Liver (tissue), 3 donors: Measurements from ENCODE around the gene GRK5.

Experiments
- ATF3 ChIP-seq: IDR thresholded peaks from 2 replicates; pipeline ENCODE4 v1.6.1; 2016; ENCODE audit warnings: antibody characterized with exemption
- CTCF ChIP-seq: fragments of 150-350 bp; IDR thresholded peaks from 2 replicates; pipeline ENCODE4 v1.5.1; 2017; ENCODE audit warnings: improper control_type of control experiment, low read depth, low read length; ENCODE audit not compliant: missing input control
- EGR1 ChIP-seq, 2 donors: IDR thresholded peaks; 2 replicates each; pipeline ENCODE4 v1.6.1; 2016 to 2018; ENCODE audit warnings: antibody characterized with exemption in 2 of 2, low read depth in 2 of 2
- FOXA1 ChIP-seq: IDR thresholded peaks from 2 replicates; pipeline ENCODE4 v1.6.1; 2016; ENCODE audit warnings: antibody characterized with exemption
- GABPA ChIP-seq, 2 donors: IDR thresholded peaks in 1 of 2; conservative IDR thresholded peaks in 1 of 2; 2 replicates each; pipeline ENCODE4 v1.6.1; 2016; ENCODE audit warnings: antibody characterized with exemption in 2 of 2, mild to moderate bottlenecking in 1 of 2, moderate library complexity in 1 of 2
- JUND ChIP-seq, 2 donors: IDR thresholded peaks; 2 replicates each; pipeline ENCODE4 v1.6.1; 2016; ENCODE audit warnings: antibody characterized with exemption in 2 of 2
- MAX ChIP-seq: IDR thresholded peaks from 2 replicates; pipeline ENCODE4 v1.6.1; 2016; ENCODE audit warnings: antibody characterized with exemption
- RAD21 ChIP-seq, 2 donors: IDR thresholded peaks; 2 replicates each; pipeline ENCODE4 v1.6.1; 2016; ENCODE audit warnings: antibody characterized with exemption in 2 of 2, mild to moderate bottlenecking in 2 of 2
- REST ChIP-seq: IDR thresholded peaks from 2 replicates; pipeline ENCODE4 v1.6.1; 2016; ENCODE audit warnings: antibody characterized with exemption, mild to moderate bottlenecking
- RXRA ChIP-seq, 2 donors: IDR thresholded peaks; 2 replicates each; pipeline ENCODE4 v1.6.1; 2017 to 2018; ENCODE audit warnings: antibody characterized with exemption in 2 of 2, mild to moderate bottlenecking in 1 of 2
- SP1 ChIP-seq: IDR thresholded peaks from 2 replicates; pipeline ENCODE4 v1.6.1; 2018; ENCODE audit warnings: antibody characterized with exemption, mild to moderate bottlenecking
- TAF1 ChIP-seq: conservative IDR thresholded peaks from 2 replicates; pipeline ENCODE4 v1.6.1; 2016; ENCODE audit warnings: antibody characterized with exemption, mild to moderate bottlenecking
- YY1 ChIP-seq: IDR thresholded peaks from 2 replicates; pipeline ENCODE4 v1.6.1; 2016; ENCODE audit warnings: antibody characterized with exemption, mild to moderate bottlenecking
- ZBTB33 ChIP-seq: IDR thresholded peaks from 2 replicates; pipeline ENCODE4 v1.6.1; 2016; ENCODE audit warnings: antibody characterized with exemption
- donor health status: healthy.
- donor health status: healthy.

GRCh38 chr10:119328223-119328622, 120.9 kb downstream of the GRK5 start:
- TF ChIP-seq CTCF (no peak), ZBTB33 (no peak), RAD21 (IDR thresholded peaks at IDR 0.05) (no peak), YY1 (no peak), TAF1 (no peak), GABPA (IDR thresholded peaks at IDR 0.05 in 1 of 2, conservative IDR thresholded peaks at IDR 0.05 in 1 of 2) (no peak), EGR1 (IDR thresholded peaks at IDR 0.05; ENCODE audit: low read depth in 2 of 2) (no peak), JUND (IDR thresholded peaks at IDR 0.05) (no peak), ATF3 (no peak), MAX (no peak), RXRA (IDR thresholded peaks at IDR 0.05) (no peak), REST (no peak), SP1 (no peak), FOXA1 (no peak)
